Activated CD4-positive, alpha-beta T cell treated with anti-CD3 and anti-CD28 coated beads for 1 hour (primary cell): Measurements from ENCODE around the gene RPL19.
"Not testable (repeated sequence)": the region's sequence is repeated elsewhere in the genome, so short reads cannot be mapped to it uniquely, and the experiment has no call there.

ENCODE experiments used
- DNase-seq: peaks from one replicate; pipeline ENCODE4 v3.0.0-alpha.2; 2020

RPL19 gene

GRCh38 chr17:39200070-39200879, at the start of gene RPL19:
Gene RPL19 (plus strand): TSS chr17:39200283. CDS start chr17:39200345, 62 bp downstream.
- peak; percentile 70 for DNase-seq

GRCh38 chr17:39150795-39151149, 49.3 kb upstream of the RPL19 start:
- no peak for DNase-seq

GRCh38 chr17:39151150-39151942, 48.7 kb upstream of the RPL19 start, which contains the start of gene PLXDC1:
Gene PLXDC1 (minus strand): TSS chr17:39151637. CDS start chr17:39151437, 200 bp downstream.
- DNase-seq, result no peak

GRCh38 chr17:39151943-39152818, 47.9 kb upstream of the RPL19 start:
- DNase-seq, result no peak

GRCh38 chr17:39153599-39154051, 46.5 kb upstream of the RPL19 start:
- peak; percentile 92 for DNase-seq

- no peak for DNase-seq
These were observed 44.4 kb upstream of the RPL19 start for GRCh38 chr17:39155654-39156053.

- DNase-seq, result no peak
These were observed 43.6 kb upstream of the RPL19 start for GRCh38 chr17:39156491-39156890.

GRCh38 chr17:39158623-39159022, 41.5 kb upstream of the RPL19 start:
- no peak for DNase-seq

GRCh38 chr17:39161962-39162361, 38.1 kb upstream of the RPL19 start:
- no peak for DNase-seq

- peak; percentile 56 for DNase-seq
These were observed 35.4 kb upstream of the RPL19 start for GRCh38 chr17:39164675-39165143.

- DNase-seq, result no peak
These were observed 34.8 kb upstream of the RPL19 start for GRCh38 chr17:39165178-39165840.

GRCh38 chr17:39165841-39166349, 34.2 kb upstream of the RPL19 start, which contains the start of gene ARL5C:
Gene ARL5C (minus strand): TSS chr17:39166161. CDS start chr17:39165760, 401 bp downstream.
- DNase-seq, result no peak

GRCh38 chr17:39166437-39167335, 33.4 kb upstream of the RPL19 start:
- DNase-seq, result no peak

GRCh38 chr17:39167476-39167875, 32.6 kb upstream of the RPL19 start:
- DNase-seq, result no peak

GRCh38 chr17:39168503-39168902, 31.6 kb upstream of the RPL19 start:
- DNase-seq, result not testable (repeated sequence)

GRCh38 chr17:39169101-39169500, 31.0 kb upstream of the RPL19 start:
- DNase-seq, result no peak

- DNase-seq, result no peak
These were observed 30.6 kb upstream of the RPL19 start for GRCh38 chr17:39169518-39169917.

- no peak for DNase-seq
These were observed 30.0 kb upstream of the RPL19 start for GRCh38 chr17:39170109-39170508.

GRCh38 chr17:39170558-39170957, 29.5 kb upstream of the RPL19 start:
- no peak for DNase-seq

GRCh38 chr17:39171933-39172332, 28.1 kb upstream of the RPL19 start:
- no peak for DNase-seq

GRCh38 chr17:39173080-39173479, 27.0 kb upstream of the RPL19 start:
- DNase-seq, result no peak
